Measurements from ENCODE around the gene GPATCH8.
"Not testable (repeated sequence)": the region's sequence is repeated elsewhere in the genome, so short reads cannot be mapped to it uniquely, and the experiment has no call there.

The GPATCH8 gene

DNA sequence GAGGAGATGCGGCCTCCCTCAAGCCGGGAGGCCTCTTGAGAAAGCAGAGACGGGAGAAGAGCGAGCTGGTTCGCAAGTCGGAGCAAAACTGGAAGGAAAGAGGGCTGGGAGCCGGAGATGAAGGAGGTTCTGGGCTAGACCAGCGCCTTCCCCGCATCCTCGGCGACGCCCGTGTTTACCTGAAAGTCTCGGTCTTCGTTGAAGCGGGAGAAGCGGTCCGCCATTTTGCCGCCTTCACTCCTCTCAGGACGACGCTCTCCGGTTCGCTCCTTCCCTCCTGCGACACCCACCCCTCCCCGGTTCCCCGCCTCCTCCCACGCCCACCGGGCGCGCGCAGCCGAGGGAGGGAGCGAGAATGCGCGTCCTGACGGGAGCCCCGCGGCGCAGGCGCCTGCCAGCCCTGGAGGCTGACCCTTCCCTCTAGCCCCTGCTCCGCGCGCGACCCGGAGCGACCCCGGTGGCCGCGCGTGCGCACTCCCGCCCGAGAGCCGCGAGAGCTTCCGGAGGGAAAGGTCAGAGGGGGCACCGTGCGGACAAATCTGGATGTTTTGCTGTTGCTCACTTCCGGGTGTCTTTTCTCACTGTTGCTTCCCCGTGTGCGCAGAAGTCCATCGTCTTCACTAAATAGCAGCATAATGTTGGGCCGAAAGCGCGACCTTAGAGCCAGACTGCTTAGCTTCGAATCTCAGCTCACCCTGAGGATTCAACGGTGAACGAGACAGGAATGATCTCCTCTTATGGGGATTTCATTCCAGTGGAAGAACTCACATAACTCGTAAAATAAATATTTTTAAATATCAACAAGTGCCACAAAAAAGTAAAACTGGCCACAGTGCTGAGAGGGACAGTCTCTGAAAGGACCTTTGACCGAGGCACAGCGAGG, at the start of gene GPATCH8:
Gene GPATCH8 (minus strand): TSS at position 260 of the 883 bp plus-strand sequence. CDS start 36 bp downstream, at position 224.
- DNase-seq: peak; percentile 86

DNA sequence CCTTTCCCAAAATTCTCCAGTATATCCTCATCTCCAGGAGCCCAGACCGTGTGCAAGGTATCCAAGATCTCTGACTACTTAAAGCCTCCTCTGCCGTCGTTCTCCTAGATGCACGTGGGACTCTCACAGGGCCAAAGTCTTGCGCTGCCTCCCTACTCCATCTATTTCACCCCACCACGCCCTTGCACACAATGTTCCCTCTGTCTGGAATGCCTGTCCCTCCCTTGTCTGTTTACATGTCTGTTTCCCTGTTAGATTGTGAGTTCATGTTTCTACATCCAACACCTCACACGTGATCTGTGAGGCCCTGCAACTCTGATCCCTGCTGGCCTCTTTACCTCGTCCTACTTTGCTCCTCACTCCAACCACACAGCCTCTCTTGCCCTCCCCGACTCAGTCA, 49.2 kb upstream of the GPATCH8 start:
- no peak for DNase-seq

DNA sequence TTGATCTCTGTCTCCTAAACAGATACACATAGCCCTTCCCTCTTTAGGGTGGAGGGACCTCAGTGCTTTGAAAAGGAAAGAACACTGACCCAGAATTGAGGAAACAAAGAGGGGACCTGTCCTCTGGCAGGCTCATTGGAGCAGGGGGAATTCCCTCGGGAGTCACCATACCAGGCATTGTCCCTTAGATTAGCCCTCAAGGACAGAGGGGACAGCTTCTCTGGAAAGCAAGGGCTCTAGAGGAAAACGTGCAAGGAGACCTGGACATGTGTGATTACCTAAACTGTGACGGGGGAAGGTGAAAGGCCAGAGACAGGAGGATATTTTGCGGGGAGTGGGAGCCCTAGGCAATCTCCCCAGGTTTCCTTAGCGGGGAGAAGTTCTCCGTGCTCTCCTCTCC, 46.5 kb upstream of the GPATCH8 start:
- no peak for DNase-seq

- no peak for DNase-seq
Measured at GRCh38 chr17:44548376-44549230, 45.4 kb upstream of the GPATCH8 start.

DNA sequence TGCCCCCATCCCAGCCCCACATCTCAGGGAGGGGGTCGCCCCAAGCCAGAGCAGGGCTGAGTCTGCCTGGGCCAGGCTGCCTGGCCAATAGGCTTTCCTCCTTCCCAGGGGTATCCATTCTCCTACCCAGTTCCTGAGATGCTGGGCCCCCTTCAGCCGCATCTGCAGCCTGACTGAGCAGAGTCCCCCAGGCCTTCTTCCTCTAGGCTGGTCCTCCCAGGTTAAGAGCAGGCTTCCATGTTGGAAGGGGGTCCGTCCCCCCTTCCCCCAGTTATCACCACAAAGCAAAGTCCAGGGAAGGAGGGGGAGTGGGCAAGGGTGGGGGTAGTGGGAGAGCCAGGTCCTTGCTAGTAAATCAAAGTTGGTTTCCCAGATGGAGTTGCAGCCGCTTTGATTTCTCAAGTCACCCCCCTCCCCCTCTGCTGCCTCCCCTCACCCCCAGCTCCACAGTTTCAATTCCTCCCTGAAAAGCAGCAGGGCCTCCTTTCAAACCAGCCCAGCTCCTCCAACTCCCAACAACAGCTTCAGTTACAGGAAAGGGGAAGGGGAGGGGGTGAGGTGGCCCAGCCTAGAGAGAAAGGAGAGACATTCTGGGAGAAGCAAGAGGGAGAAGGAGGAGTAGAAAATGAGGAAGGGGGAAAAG, 44.5 kb upstream of the GPATCH8 start:
- DNase-seq: no peak

- no peak for DNase-seq
Measured at GRCh38 chr17:44546671-44547606, 43.7 kb upstream of the GPATCH8 start.

- no peak for DNase-seq
Measured at GRCh38 chr17:44543905-44544523, 40.8 kb upstream of the GPATCH8 start.

- DNase-seq: peak; percentile 63
Measured at GRCh38 chr17:44543213-44543904, 40.2 kb upstream of the GPATCH8 start.

GRCh38 chr17:44541884-44542581, 38.8 kb upstream of the GPATCH8 start:
- DNase-seq: no peak

- DNase-seq: no peak
Measured at GRCh38 chr17:44540246-44541084, 37.3 kb upstream of the GPATCH8 start.

- DNase-seq: no peak
Measured at GRCh38 chr17:44539673-44540072, 36.5 kb upstream of the GPATCH8 start.

DNA sequence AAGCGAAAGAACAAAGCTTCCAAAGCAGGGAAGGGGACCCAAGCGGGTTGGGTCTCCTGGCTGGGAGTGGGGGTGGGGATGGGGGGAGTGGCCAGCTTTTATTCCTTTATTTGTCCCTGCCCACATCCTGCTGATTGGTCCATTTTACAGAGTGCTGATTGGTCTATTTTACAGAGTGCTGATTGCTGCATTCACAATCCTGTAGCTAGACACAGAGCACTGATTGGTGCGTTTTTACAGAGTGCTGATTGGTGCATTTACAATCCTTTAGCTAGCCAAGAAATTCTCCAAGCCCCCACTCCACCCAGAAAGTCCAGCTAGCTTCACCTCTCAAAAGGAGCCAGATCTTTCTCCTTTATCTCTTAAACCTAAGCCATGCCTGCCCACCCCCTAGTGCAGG, 34.7 kb upstream of the GPATCH8 start:
- DNase-seq: not testable (repeated sequence)

GRCh38 chr17:44536090-44536953, 33.1 kb upstream of the GPATCH8 start:
- DNase-seq: no peak

- peak; percentile 72 for DNase-seq
Measured at GRCh38 chr17:44533533-44534246, 30.5 kb upstream of the GPATCH8 start.

- DNase-seq: no peak
Measured at GRCh38 chr17:44530896-44531418, 27.8 kb upstream of the GPATCH8 start.

- no peak for DNase-seq
Measured at GRCh38 chr17:44529864-44530263, 26.7 kb upstream of the GPATCH8 start.

GRCh38 chr17:44527954-44528353, 24.7 kb upstream of the GPATCH8 start:
- DNase-seq: no peak
